ENCODE results near the gene PSMD11. TPM values are rescaled to one million over a fixed set of nuclear protein-coding genes. Genes with fewer than 3 reads are reported as not detected.
A peak's percentile ranks its signal among the peaks of the same experiment; 100 is the strongest.

Gene PSMD11
- total and polyA plus RNA-seq, 8 donors = 22.1 to 39.4 (median 32.7) TPM

GRCh38 chr17:32461498-32461852 lies 17.2 kb downstream of the PSMD11 start:
- Histone ChIP-seq H3K4me1 (peaks cover 0 to 7% (median 0%) of the 10 kb centered on the region in 3 donors), H3K9me3 (no peaks in the 10 kb centered on the region), H3K27me3 (no peaks in the 10 kb centered on the region), H3K4me3 (no peak overlapping the region), H3K27ac (no peak overlapping the region), H3K36me3 (peaks cover 0 to 55% (median 0%) of the 10 kb centered on the region in 3 donors)
- ATAC-seq (peak in 2 of 4 donors; percentile 17 to 24), FAIRE-seq (no peak), DNase-seq (no peak)
- WGBS, 2 donors = 60 to 70% methylated on average over 4 of the region's 4 CpGs
- intact Hi-C loops (cut with DNase I) = no loop called here
- no peak for TF ChIP-seq CTCF (IDR thresholded peaks at IDR 0.05)

DNA sequence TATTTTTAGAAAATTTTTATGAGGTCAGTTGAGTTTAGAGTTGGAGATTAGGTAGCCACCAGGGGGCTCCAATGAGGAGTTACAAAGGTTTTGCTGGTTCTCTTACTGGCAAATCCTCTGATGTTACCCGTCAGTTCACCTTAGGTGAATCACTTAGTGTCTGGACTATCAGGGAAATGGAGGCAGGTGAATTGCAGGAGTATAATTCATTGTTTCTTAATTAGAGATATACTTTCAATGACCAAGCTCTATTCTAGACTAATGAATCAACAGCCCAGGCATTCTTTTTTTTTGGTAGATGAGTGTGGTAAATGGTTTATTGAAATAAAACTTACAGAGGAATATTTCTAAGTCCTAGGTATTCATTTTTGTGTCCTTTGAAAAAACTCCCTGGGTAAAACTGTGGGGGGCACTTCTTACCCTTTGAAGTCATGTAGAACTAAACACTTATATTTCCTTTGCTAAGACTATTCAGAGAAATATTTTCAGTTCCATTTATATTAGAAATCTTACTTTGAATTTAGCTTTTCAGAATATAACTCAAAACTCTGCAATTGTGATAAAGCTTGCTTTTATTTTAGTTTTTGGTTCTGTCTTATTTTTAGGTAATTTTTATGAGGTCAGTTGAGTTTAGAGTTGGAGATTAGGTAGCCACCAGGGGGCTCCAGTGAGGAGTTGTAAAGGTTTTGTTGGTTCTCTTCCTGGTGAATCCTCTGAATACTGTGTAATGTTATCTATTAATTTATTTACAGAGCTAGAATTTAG lies 17.7 kb downstream of the PSMD11 start:
- FAIRE-seq = no peak

GRCh38 chr17:32463304-32463703 lies 19.0 kb downstream of the PSMD11 start:
- FAIRE-seq (no peak), ATAC-seq (peak in 3 of 4 donors; percentile 32 to 69 (median 63)), DNase-seq (no peak)
- H3K9me3 ChIP-seq = no peaks in the 10 kb centered on the region
- H3K27ac ChIP-seq = peak overlapping the region in 1 of 4 donors; percentile 34
- H3K36me3 ChIP-seq = peaks cover 0 to 43% (median 3%) of the 10 kb centered on the region in 3 donors
- TF ChIP-seq CTCF (IDR thresholded peaks at IDR 0.05) = no peak
- no peak overlapping the region for H3K4me3 ChIP-seq
- intact Hi-C loops (cut with DNase I) = no loop called here
- H3K4me1 ChIP-seq = peaks cover 0 to 7% (median 0%) of the 10 kb centered on the region in 3 donors
- H3K27me3 ChIP-seq = no peaks in the 10 kb centered on the region
- 58 to 68% methylated on average over 3 of the region's 3 CpGs for WGBS, 2 donors

More for the DNA sequence above, 17.7 kb downstream of the PSMD11 start:
- WGBS, 2 donors = 35 to 52% methylated on average over 1 of the region's 1 CpG
- peak; percentile 67 to 88 (median 80) for ATAC-seq
- peak overlapping the region in 1 of 4 donors; percentile 34 for H3K27ac ChIP-seq
- no peaks in the 10 kb centered on the region for H3K9me3 ChIP-seq
- peaks cover 0 to 7% (median 0%) of the 10 kb centered on the region in 3 donors for H3K4me1 ChIP-seq
- no peak overlapping the region for H3K4me3 ChIP-seq
- TF ChIP-seq CTCF (IDR thresholded peaks at IDR 0.05) = peak; percentile 21 to 44 (median 27)
- no peaks in the 10 kb centered on the region for H3K27me3 ChIP-seq
- peaks cover 0 to 51% (median 0%) of the 10 kb centered on the region in 3 donors for H3K36me3 ChIP-seq
- DNase-seq = peak in 4 of 6 donors; percentile 33 to 49 (median 38)
- intact Hi-C loops (cut with DNase I) = no loop called here

DNA sequence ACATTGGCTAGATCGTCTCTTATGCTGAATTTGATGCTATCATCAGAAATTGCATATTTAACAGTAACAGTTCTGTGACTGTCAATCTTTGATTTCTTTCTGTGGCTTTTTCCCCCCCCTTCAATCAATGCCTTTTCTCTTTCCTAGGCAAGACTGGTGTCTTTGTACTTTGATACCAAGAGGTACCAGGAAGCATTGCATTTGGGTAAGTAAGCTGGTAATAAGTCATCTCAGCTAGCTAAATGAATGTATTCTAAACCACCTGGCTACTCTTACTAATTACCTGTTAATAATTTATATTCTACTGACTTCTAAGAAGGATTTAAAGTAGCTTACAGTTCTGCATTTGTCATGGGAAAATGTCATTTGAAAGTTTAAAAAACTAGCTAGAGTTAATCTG lies 20.1 kb downstream of the PSMD11 start:
- WGBS, 2 donors = 58 to 68% methylated on average over 1 of the region's 1 CpG
- peak overlapping the region in 1 of 4 donors; percentile 42 for H3K27ac ChIP-seq
- FAIRE-seq (no peak), DNase-seq (no peak), ATAC-seq (peak in 3 of 4 donors; percentile 20 to 46 (median 25))
- peaks cover 0 to 7% (median 0%) of the 10 kb centered on the region in 3 donors for H3K4me1 ChIP-seq
- H3K4me3 ChIP-seq = no peak overlapping the region
- intact Hi-C loops (cut with DNase I) = no loop called here
- peaks cover 0 to 43% (median 3%) of the 10 kb centered on the region in 3 donors for H3K36me3 ChIP-seq
- no peak for TF ChIP-seq CTCF (IDR thresholded peaks at IDR 0.05)
- no peaks in the 10 kb centered on the region for H3K9me3 ChIP-seq
- no peaks in the 10 kb centered on the region for H3K27me3 ChIP-seq

DNA sequence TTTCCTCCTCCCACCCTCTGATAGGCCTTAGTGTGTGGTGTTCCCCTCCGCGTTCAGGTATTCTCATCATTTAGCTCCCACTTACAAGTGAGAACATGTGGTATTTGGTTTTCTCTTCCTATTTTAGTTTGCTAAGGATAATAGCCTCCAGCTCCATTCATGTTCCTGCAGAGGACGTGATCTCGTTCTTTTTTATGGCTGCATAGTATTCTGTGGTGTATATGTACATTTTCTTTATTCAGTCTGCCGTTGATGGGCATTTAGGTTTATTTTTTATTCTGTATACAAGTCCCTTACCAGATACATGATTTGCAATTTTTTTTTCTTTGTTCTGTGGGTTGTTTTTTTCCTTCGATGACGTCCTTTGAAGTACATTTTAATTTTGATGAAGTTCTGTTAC lies 23.6 kb downstream of the PSMD11 start:
- FAIRE-seq = no peak
- H3K4me1 ChIP-seq = peaks cover 0 to 4% (median 0%) of the 10 kb centered on the region in 3 donors
- intact Hi-C loops (cut with DNase I) = no loop called here
- no peak overlapping the region for H3K4me3 ChIP-seq
- no peak for ATAC-seq
- peaks cover 0 to 46% (median 3%) of the 10 kb centered on the region in 3 donors for H3K36me3 ChIP-seq
- no peaks in the 10 kb centered on the region for H3K9me3 ChIP-seq
- no peak for DNase-seq
- 98 to 99% methylated on average over 7 of the region's 7 CpGs for WGBS, 2 donors
- no peaks in the 10 kb centered on the region for H3K27me3 ChIP-seq
- no peak overlapping the region for H3K27ac ChIP-seq
- TF ChIP-seq CTCF (IDR thresholded peaks at IDR 0.05) = no peak

Measured in pancreas (tissue), 10 donors.